Measurements from ENCODE around the gene EPHA3.

- no peak for TF ChIP-seq CTCF (IDR thresholded peaks at IDR 0.05; ENCODE audit: extremely low read depth in 1 of 2, insufficient read depth in 1 of 2, low read depth in 1 of 2, low read length in 2 of 2)
- TF ChIP-seq POLR2A (IDR thresholded peaks at IDR 0.05; ENCODE audit: low read depth, low read length) = no peak
- no peak for TF ChIP-seq JUN (IDR thresholded peaks at IDR 0.05; ENCODE audit: borderline replicate concordance, insufficient read depth, insufficient read length, low read depth)
- no peak for TF ChIP-seq MAX (IDR thresholded peaks at IDR 0.05; ENCODE audit: insufficient read depth, insufficient read length)
- TF ChIP-seq POLR2AphosphoS5 (IDR thresholded peaks at IDR 0.05; ENCODE audit: insufficient read depth, low read depth, low read length) = no peak
- TF ChIP-seq EZH2 (IDR thresholded peaks at IDR 0.05; ENCODE audit: borderline replicate concordance, low read depth, low read length, severe bottlenecking) = no peak
- no peak for TF ChIP-seq FOS (IDR thresholded peaks at IDR 0.05; ENCODE audit: borderline replicate concordance, insufficient read depth, low read length)
- TF ChIP-seq GATA2 (IDR thresholded peaks at IDR 0.05; ENCODE audit: insufficient read depth, insufficient read length, low read depth, low read length) = no peak
- no peak for TF ChIP-seq MYC (IDR thresholded peaks at IDR 0.05; ENCODE audit: low read depth, low read length)
These were observed 268.0 kb downstream of the EPHA3 start for GRCh38 chr3:89375451-89375850.
